Nephron (organoid): ENCODE measurements around the gene TUBB3.

Source experiments
- H3K27ac Mint-ChIP-seq, 3 experiments: 2 replicates each; pipeline ENCODE4 v1.8.0; 2020; ENCODE audit warnings: mixed read lengths in 3 of 3, mild to moderate bottlenecking in 2 of 3, moderate library complexity in 1 of 3
- H3K27me3 Mint-ChIP-seq: 2 replicates; pipeline ENCODE4 v1.8.0; 2021; ENCODE audit warnings: low read depth, mild to moderate bottlenecking, moderate library complexity, mixed read lengths
- H3K36me3 Mint-ChIP-seq: 2 replicates; pipeline ENCODE4 v1.8.0; 2020; ENCODE audit warnings: low read depth, mixed read lengths
- H3K4me1 Mint-ChIP-seq: 2 replicates; pipeline ENCODE4 v1.8.0; 2020; ENCODE audit warnings: mixed read lengths
- H3K4me3 Mint-ChIP-seq, 3 experiments: 2 replicates each; pipeline ENCODE4 v1.8.0; 2020; ENCODE audit warnings: mild to moderate bottlenecking in 3 of 3, mixed read lengths in 3 of 3, moderate library complexity in 2 of 3
- H3K9me3 Mint-ChIP-seq: 2 replicates; pipeline ENCODE4 v1.8.0; 2020; ENCODE audit warnings: mixed read lengths
- TF ChIP-seq, protein P1 (sequence below), 3 experiments: fragments of 200-600 bp; sonication (generic); IDR thresholded peaks; one replicate each; pipeline ENCODE4 v1.5.0; 2021; ENCODE audit warnings: antibody characterized with exemption in 3 of 3; ENCODE audit not compliant: unreplicated experiment in 3 of 3

The TUBB3 gene

GRCh38 chr16:89923640-89924296, 626 bp downstream of the TUBB3 start:
- Mint-ChIP-seq H3K36me3 (no peaks in the 10 kb centered on the region), H3K27ac (no peak overlapping the region), H3K27me3 (peaks cover 55% of the 10 kb centered on the region), H3K9me3 (no peaks in the 10 kb centered on the region), H3K4me1 (peaks cover 5% of the 10 kb centered on the region), H3K4me3 (peak overlapping the region; percentile 59 to 74 (median 60))
- TF ChIP-seq, protein P1, sequence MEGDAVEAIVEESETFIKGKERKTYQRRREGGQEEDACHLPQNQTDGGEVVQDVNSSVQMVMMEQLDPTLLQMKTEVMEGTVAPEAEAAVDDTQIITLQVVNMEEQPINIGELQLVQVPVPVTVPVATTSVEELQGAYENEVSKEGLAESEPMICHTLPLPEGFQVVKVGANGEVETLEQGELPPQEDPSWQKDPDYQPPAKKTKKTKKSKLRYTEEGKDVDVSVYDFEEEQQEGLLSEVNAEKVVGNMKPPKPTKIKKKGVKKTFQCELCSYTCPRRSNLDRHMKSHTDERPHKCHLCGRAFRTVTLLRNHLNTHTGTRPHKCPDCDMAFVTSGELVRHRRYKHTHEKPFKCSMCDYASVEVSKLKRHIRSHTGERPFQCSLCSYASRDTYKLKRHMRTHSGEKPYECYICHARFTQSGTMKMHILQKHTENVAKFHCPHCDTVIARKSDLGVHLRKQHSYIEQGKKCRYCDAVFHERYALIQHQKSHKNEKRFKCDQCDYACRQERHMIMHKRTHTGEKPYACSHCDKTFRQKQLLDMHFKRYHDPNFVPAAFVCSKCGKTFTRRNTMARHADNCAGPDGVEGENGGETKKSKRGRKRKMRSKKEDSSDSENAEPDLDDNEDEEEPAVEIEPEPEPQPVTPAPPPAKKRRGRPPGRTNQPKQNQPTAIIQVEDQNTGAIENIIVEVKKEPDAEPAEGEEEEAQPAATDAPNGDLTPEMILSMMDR (IDR thresholded peaks at IDR 0.05; ENCODE audit: unreplicated experiment in 3 of 3): no peak

GRCh38 chr16:89924297-89924924, 1.3 kb downstream of the TUBB3 start:
- TF ChIP-seq, protein P1 (IDR thresholded peaks at IDR 0.05; ENCODE audit: unreplicated experiment in 3 of 3): no peak

DNA sequence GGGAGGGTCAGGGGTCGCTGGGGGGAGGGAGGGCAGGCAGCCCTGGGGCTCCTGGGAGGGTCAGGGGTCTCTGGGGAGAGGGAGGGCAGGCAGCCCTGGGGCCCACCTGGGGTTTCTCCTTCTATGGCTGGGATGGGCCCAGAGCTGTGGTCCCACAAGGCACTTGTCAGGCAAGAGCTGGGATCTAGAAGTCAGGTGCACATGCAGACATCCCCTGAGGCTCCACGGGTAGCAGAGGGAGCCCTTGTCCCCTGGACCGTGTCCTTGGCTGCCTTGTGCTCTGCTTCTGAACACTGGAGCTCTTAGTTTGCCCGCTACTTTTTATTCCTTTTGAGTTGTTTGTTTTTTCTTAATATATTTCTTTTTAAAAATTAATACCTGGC, 1.8 kb downstream of the TUBB3 start:
- Mint-ChIP-seq H3K4me1 (peaks cover 5% of the 10 kb centered on the region), H3K27ac (no peak overlapping the region), H3K36me3 (peaks cover 2% of the 10 kb centered on the region), H3K9me3 (no peaks in the 10 kb centered on the region), H3K4me3 (peak overlapping the region; percentile 74 to 79 (median 78)), H3K27me3 (peaks cover 52% of the 10 kb centered on the region)
- TF ChIP-seq, protein P1 (IDR thresholded peaks at IDR 0.05; ENCODE audit: unreplicated experiment in 3 of 3): no peak

More at GRCh38 chr16:89924297-89924924, 1.3 kb downstream of the TUBB3 start:
- peak overlapping the region; percentile 74 to 80 (median 80) for H3K4me3 Mint-ChIP-seq
- no peak overlapping the region for H3K27ac Mint-ChIP-seq
- H3K4me1 Mint-ChIP-seq: peaks cover 5% of the 10 kb centered on the region
- H3K9me3 Mint-ChIP-seq: no peaks in the 10 kb centered on the region
- peaks cover 53% of the 10 kb centered on the region for H3K27me3 Mint-ChIP-seq
- no peaks in the 10 kb centered on the region for H3K36me3 Mint-ChIP-seq

- peak overlapping the region; percentile 74 to 79 (median 78) for H3K4me3 Mint-ChIP-seq
- H3K36me3 Mint-ChIP-seq: peaks cover 4% of the 10 kb centered on the region
- TF ChIP-seq, protein P1 (IDR thresholded peaks at IDR 0.05; ENCODE audit: unreplicated experiment in 3 of 3): no peak
- H3K4me1 Mint-ChIP-seq: peaks cover 5% of the 10 kb centered on the region
- no peaks in the 10 kb centered on the region for H3K9me3 Mint-ChIP-seq
- H3K27ac Mint-ChIP-seq: no peak overlapping the region
- H3K27me3 Mint-ChIP-seq: peaks cover 47% of the 10 kb centered on the region
These were observed 2.5 kb downstream of the TUBB3 start for GRCh38 chr16:89925596-89926079.

- TF ChIP-seq, protein P1 (IDR thresholded peaks at IDR 0.05; ENCODE audit: unreplicated experiment in 3 of 3): no peak
- Mint-ChIP-seq H3K36me3 (peaks cover 27% of the 10 kb centered on the region), H3K4me1 (no peaks in the 10 kb centered on the region), H3K27ac (no peak overlapping the region), H3K9me3 (no peaks in the 10 kb centered on the region), H3K27me3 (peaks cover 10% of the 10 kb centered on the region), H3K4me3 (no peak overlapping the region)
These were observed 8.3 kb downstream of the TUBB3 start for GRCh38 chr16:89931305-89931896.
